ENCODE measurements around the gene MBD3L2.
"Not testable (repeated sequence)": the region's sequence is repeated elsewhere in the genome, so short reads cannot be mapped to it uniquely, and the experiment has no call there.

The MBD3L2 gene

GRCh38 chr19:7052896-7053295 is 3.8 kb downstream of the MBD3L2 start:
- not testable (repeated sequence) for H3K27me3 ChIP-seq (ENCODE audit: control insufficient read depth in 1 of 2, insufficient read depth in 1 of 2, low read length in 2 of 2); H3K4me2 ChIP-seq (ENCODE audit: low read length, poor library complexity, severe bottlenecking); H2BK120ac ChIP-seq (ENCODE audit: low read depth, low read length); H3K14ac ChIP-seq (ENCODE audit: low read length in 2 of 2); H4K8ac ChIP-seq (ENCODE audit: low read length); H2BK15ac ChIP-seq (ENCODE audit: low read depth, poor library complexity, severe bottlenecking); H4K91ac ChIP-seq (ENCODE audit: low read length); DNase-seq; H3K18ac ChIP-seq (ENCODE audit: low read depth in 1 of 2, low read length in 2 of 2); H3K9me3 ChIP-seq (ENCODE audit: control insufficient read depth, low read length); H3K9ac ChIP-seq (ENCODE audit: low read length); H3K36me3 ChIP-seq (ENCODE audit: control insufficient read depth in 1 of 2, insufficient read depth in 2 of 2, low read depth in 1 of 2, low read length in 2 of 2); H3K79me1 ChIP-seq (replicated peaks; ENCODE audit: low read length, poor library complexity, severe bottlenecking); H2AFZ ChIP-seq (ENCODE audit: low read depth, low read length); H3K4ac ChIP-seq (ENCODE audit: low read depth in 1 of 2, low read length in 2 of 2); H2BK5ac ChIP-seq (ENCODE audit: low read depth, low read length, poor library complexity, severe bottlenecking); H3K4me3 ChIP-seq (ENCODE audit: insufficient read depth in 1 of 2, low read depth in 1 of 2, low read length in 2 of 2); H3K23ac ChIP-seq (ENCODE audit: low read length in 2 of 2); H3K4me1 ChIP-seq (ENCODE audit: control insufficient read depth, insufficient read depth, low read depth, low read length); H2BK12ac ChIP-seq (ENCODE audit: low read length in 2 of 2); H2AK5ac ChIP-seq (ENCODE audit: low read length, severe bottlenecking); H3K27ac ChIP-seq (ENCODE audit: low read length, poor library complexity, severe bottlenecking)
- no CpG with 5 or more reads among the region's 7 CpGs for WGBS

DNA sequence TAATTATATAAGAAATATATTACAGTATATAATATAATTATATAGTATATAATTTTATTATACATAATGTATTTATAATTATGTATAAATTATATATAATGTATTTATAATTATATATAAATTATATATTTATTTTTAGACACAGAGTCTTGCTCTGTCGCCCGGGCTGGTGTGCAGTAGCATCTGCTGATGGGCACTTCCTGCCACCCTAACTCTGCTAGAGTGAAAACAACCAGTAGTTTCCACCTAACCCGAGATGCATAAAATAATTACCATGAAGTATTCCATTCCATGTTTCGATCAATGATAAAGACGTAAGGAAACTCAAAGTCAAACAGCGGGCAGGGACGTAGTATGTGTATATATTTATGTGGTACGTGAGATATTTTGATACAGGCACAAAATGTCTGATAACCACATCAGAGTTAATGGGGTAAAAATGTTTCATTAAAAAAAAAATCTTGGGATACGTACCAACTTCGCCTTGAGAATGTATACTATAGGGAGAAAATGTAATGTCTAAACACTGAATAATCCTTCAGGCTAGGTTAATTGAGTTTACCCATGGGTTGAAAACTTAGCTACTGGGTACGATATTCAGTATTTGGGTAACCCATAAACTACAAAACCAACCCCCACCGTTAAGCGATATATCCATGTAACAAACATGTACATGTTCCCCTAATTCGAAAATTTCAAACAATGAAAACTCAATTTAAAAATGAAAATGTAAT is 5.7 kb downstream of the MBD3L2 start:
- not testable (repeated sequence) for H3K14ac ChIP-seq (ENCODE audit: low read length in 2 of 2); H2BK12ac ChIP-seq (ENCODE audit: low read length in 2 of 2); H3K4me2 ChIP-seq (ENCODE audit: low read length, poor library complexity, severe bottlenecking); H4K91ac ChIP-seq (ENCODE audit: low read length); H3K4me3 ChIP-seq (ENCODE audit: insufficient read depth in 1 of 2, low read depth in 1 of 2, low read length in 2 of 2); H3K9ac ChIP-seq (ENCODE audit: low read length); H2BK5ac ChIP-seq (ENCODE audit: low read depth, low read length, poor library complexity, severe bottlenecking); H3K27ac ChIP-seq (ENCODE audit: low read length, poor library complexity, severe bottlenecking); H3K4me1 ChIP-seq (ENCODE audit: control insufficient read depth, insufficient read depth, low read depth, low read length); DNase-seq; H4K8ac ChIP-seq (ENCODE audit: low read length); H3K4ac ChIP-seq (ENCODE audit: low read depth in 1 of 2, low read length in 2 of 2); H3K36me3 ChIP-seq (ENCODE audit: control insufficient read depth in 1 of 2, insufficient read depth in 2 of 2, low read depth in 1 of 2, low read length in 2 of 2); H3K9me3 ChIP-seq (ENCODE audit: control insufficient read depth, low read length); H2BK15ac ChIP-seq (ENCODE audit: low read depth, poor library complexity, severe bottlenecking); H3K79me1 ChIP-seq (replicated peaks; ENCODE audit: low read length, poor library complexity, severe bottlenecking); H3K27me3 ChIP-seq (ENCODE audit: control insufficient read depth in 1 of 2, insufficient read depth in 1 of 2, low read length in 2 of 2); H2AFZ ChIP-seq (ENCODE audit: low read depth, low read length); H3K23ac ChIP-seq (ENCODE audit: low read length in 2 of 2); H2BK120ac ChIP-seq (ENCODE audit: low read depth, low read length); H2AK5ac ChIP-seq (ENCODE audit: low read length, severe bottlenecking); H3K18ac ChIP-seq (ENCODE audit: low read depth in 1 of 2, low read length in 2 of 2)
- 95% methylated on average over 5 of the region's 14 CpGs for WGBS

GRCh38 chr19:7055679-7056078 is 6.6 kb downstream of the MBD3L2 start:
- not testable (repeated sequence) for H2AK5ac ChIP-seq (ENCODE audit: low read length, severe bottlenecking); H3K4ac ChIP-seq (ENCODE audit: low read depth in 1 of 2, low read length in 2 of 2)

GRCh38 chr19:7056371-7056770 is 7.2 kb downstream of the MBD3L2 start:
- not testable (repeated sequence) for H3K4ac ChIP-seq (ENCODE audit: low read depth in 1 of 2, low read length in 2 of 2); H3K14ac ChIP-seq (ENCODE audit: low read length in 2 of 2); H2BK5ac ChIP-seq (ENCODE audit: low read depth, low read length, poor library complexity, severe bottlenecking); H3K27ac ChIP-seq (ENCODE audit: low read length, poor library complexity, severe bottlenecking); H3K27me3 ChIP-seq (ENCODE audit: control insufficient read depth in 1 of 2, insufficient read depth in 1 of 2, low read length in 2 of 2); H4K91ac ChIP-seq (ENCODE audit: low read length); H3K18ac ChIP-seq (ENCODE audit: low read depth in 1 of 2, low read length in 2 of 2); H2BK12ac ChIP-seq (ENCODE audit: low read length in 2 of 2); H4K8ac ChIP-seq (ENCODE audit: low read length); H2BK120ac ChIP-seq (ENCODE audit: low read depth, low read length); H3K9ac ChIP-seq (ENCODE audit: low read length); H3K36me3 ChIP-seq (ENCODE audit: control insufficient read depth in 1 of 2, insufficient read depth in 2 of 2, low read depth in 1 of 2, low read length in 2 of 2); H3K4me2 ChIP-seq (ENCODE audit: low read length, poor library complexity, severe bottlenecking); H3K4me1 ChIP-seq (ENCODE audit: control insufficient read depth, insufficient read depth, low read depth, low read length); DNase-seq; H3K9me3 ChIP-seq (ENCODE audit: control insufficient read depth, low read length); H2AK5ac ChIP-seq (ENCODE audit: low read length, severe bottlenecking); H3K79me1 ChIP-seq (replicated peaks; ENCODE audit: low read length, poor library complexity, severe bottlenecking); H2AFZ ChIP-seq (ENCODE audit: low read depth, low read length); H2BK15ac ChIP-seq (ENCODE audit: low read depth, poor library complexity, severe bottlenecking); H3K23ac ChIP-seq (ENCODE audit: low read length in 2 of 2); H3K4me3 ChIP-seq (ENCODE audit: insufficient read depth in 1 of 2, low read depth in 1 of 2, low read length in 2 of 2)
- no CpG with 5 or more reads among the region's 16 CpGs for WGBS

More at GRCh38 chr19:7055679-7056078, 6.6 kb downstream of the MBD3L2 start:
- not testable (repeated sequence) for H3K23ac ChIP-seq (ENCODE audit: low read length in 2 of 2); H3K27me3 ChIP-seq (ENCODE audit: control insufficient read depth in 1 of 2, insufficient read depth in 1 of 2, low read length in 2 of 2); H2BK120ac ChIP-seq (ENCODE audit: low read depth, low read length); DNase-seq; H3K9ac ChIP-seq (ENCODE audit: low read length); H3K18ac ChIP-seq (ENCODE audit: low read depth in 1 of 2, low read length in 2 of 2); H2BK5ac ChIP-seq (ENCODE audit: low read depth, low read length, poor library complexity, severe bottlenecking); H3K79me1 ChIP-seq (replicated peaks; ENCODE audit: low read length, poor library complexity, severe bottlenecking); H2AFZ ChIP-seq (ENCODE audit: low read depth, low read length); H2BK12ac ChIP-seq (ENCODE audit: low read length in 2 of 2); H3K4me3 ChIP-seq (ENCODE audit: insufficient read depth in 1 of 2, low read depth in 1 of 2, low read length in 2 of 2); H3K4me1 ChIP-seq (ENCODE audit: control insufficient read depth, insufficient read depth, low read depth, low read length); H2BK15ac ChIP-seq (ENCODE audit: low read depth, poor library complexity, severe bottlenecking); H3K27ac ChIP-seq (ENCODE audit: low read length, poor library complexity, severe bottlenecking); H3K4me2 ChIP-seq (ENCODE audit: low read length, poor library complexity, severe bottlenecking); H4K91ac ChIP-seq (ENCODE audit: low read length); H3K14ac ChIP-seq (ENCODE audit: low read length in 2 of 2); H3K9me3 ChIP-seq (ENCODE audit: control insufficient read depth, low read length); H3K36me3 ChIP-seq (ENCODE audit: control insufficient read depth in 1 of 2, insufficient read depth in 2 of 2, low read depth in 1 of 2, low read length in 2 of 2); H4K8ac ChIP-seq (ENCODE audit: low read length)
- WGBS: 75% methylated on average over 8 of the region's 14 CpGs
